ENCODE results near the gene RARS1. TPM values are rescaled to one million over a fixed set of nuclear protein-coding genes. Genes with fewer than 3 reads are reported as not detected.

The RARS1 gene
- total RNA-seq, 1 experiment from 2014 or later = 128 TPM

- H3K9me3 ChIP-seq (ENCODE audit: control insufficient read depth, insufficient read depth, low read depth, low read length) = no peaks in the 10 kb centered on the region
- POLR2A ChIA-PET = no interaction called here
- no peak for DNase-seq (ENCODE audit: low read depth, low spot score)
Observed at GRCh38 chr5:168550656-168551055, 64.4 kb downstream of the RARS1 start.

GRCh38 chr5:168552146-168552545, 65.9 kb downstream of the RARS1 start:
- Histone ChIP-seq H3K27me3 (ENCODE audit: control insufficient read depth, insufficient read depth, low read length) (no peaks in the 10 kb centered on the region), H3K4me3 (ENCODE audit: low read depth in 2 of 2, low read length in 2 of 2) (no peak overlapping the region), H3K36me3 (ENCODE audit: control insufficient read depth, insufficient read depth, low read length) (peaks cover 17% of the 10 kb centered on the region), H3K4me1 (ENCODE audit: control insufficient read depth, insufficient read depth, low read length) (no peaks in the 10 kb centered on the region), H3K27ac (ENCODE audit: low read length) (no peak overlapping the region), H3K9me3 (ENCODE audit: control insufficient read depth, insufficient read depth, low read depth, low read length) (no peaks in the 10 kb centered on the region)
- CTCF ChIA-PET = no interaction called here
- intact Hi-C loops (cut with micrococcal nuclease; ENCODE audit: unreplicated experiment) = no loop called here
- DNase-seq (ENCODE audit: low read depth, low spot score) (no peak), ATAC-seq (no peak)
- no TSS peak for BruUV-seq (replicated peaks)
- POLR2A ChIA-PET = no interaction called here
- TF ChIP-seq SIN3A (IDR thresholded peaks at IDR 0.05; ENCODE audit: borderline replicate concordance, insufficient read depth, low read depth, low read length) (no peak), POLR2AphosphoS5 (IDR thresholded peaks at IDR 0.05; ENCODE audit: low read depth, low read length) (no peak), REST (IDR thresholded peaks at IDR 0.05; ENCODE audit: insufficient read depth in 1 of 2, low read depth in 2 of 2, low read length in 1 of 2) (no peak), TCF7L2 (IDR thresholded peaks at IDR 0.05; ENCODE audit: low read depth, low read length) (no peak), CTCF (IDR thresholded peaks at IDR 0.05) (no peak)
- in situ Hi-C loops (cut with HindIII; ENCODE audit: low pct_unique_long_range_greater_than_20kb, low sequenced_read_pairs) = no loop called here

More at GRCh38 chr5:168550656-168551055, 64.4 kb downstream of the RARS1 start:
- H3K4me1 ChIP-seq (ENCODE audit: control insufficient read depth, insufficient read depth, low read length) = no peaks in the 10 kb centered on the region
- H3K27me3 ChIP-seq (ENCODE audit: control insufficient read depth, insufficient read depth, low read length) = no peaks in the 10 kb centered on the region
- no peak for ATAC-seq
- CTCF ChIA-PET = no interaction called here
- in situ Hi-C loops (cut with HindIII; ENCODE audit: low pct_unique_long_range_greater_than_20kb, low sequenced_read_pairs) = no loop called here
- TF ChIP-seq TCF7L2 (IDR thresholded peaks at IDR 0.05; ENCODE audit: low read depth, low read length) (no peak), POLR2AphosphoS5 (IDR thresholded peaks at IDR 0.05; ENCODE audit: low read depth, low read length) (no peak), SIN3A (IDR thresholded peaks at IDR 0.05; ENCODE audit: borderline replicate concordance, insufficient read depth, low read depth, low read length) (no peak), REST (IDR thresholded peaks at IDR 0.05; ENCODE audit: insufficient read depth in 1 of 2, low read depth in 2 of 2, low read length in 1 of 2) (no peak)
- H3K4me3 ChIP-seq (ENCODE audit: low read depth in 2 of 2, low read length in 2 of 2) = no peak overlapping the region
- BruUV-seq (replicated peaks) = no TSS peak
- H3K27ac ChIP-seq (ENCODE audit: low read length) = no peak overlapping the region
- peaks cover 8% of the 10 kb centered on the region for H3K36me3 ChIP-seq (ENCODE audit: control insufficient read depth, insufficient read depth, low read length)
- intact Hi-C loops (cut with micrococcal nuclease; ENCODE audit: unreplicated experiment) = no loop called here

Data from Panc1 (cell line).